ENCODE results near the gene SCNN1B.
"Not testable (repeated sequence)": the region's sequence is repeated elsewhere in the genome, so short reads cannot be mapped to it uniquely, and the experiment has no call there.

Gene SCNN1B

DNA sequence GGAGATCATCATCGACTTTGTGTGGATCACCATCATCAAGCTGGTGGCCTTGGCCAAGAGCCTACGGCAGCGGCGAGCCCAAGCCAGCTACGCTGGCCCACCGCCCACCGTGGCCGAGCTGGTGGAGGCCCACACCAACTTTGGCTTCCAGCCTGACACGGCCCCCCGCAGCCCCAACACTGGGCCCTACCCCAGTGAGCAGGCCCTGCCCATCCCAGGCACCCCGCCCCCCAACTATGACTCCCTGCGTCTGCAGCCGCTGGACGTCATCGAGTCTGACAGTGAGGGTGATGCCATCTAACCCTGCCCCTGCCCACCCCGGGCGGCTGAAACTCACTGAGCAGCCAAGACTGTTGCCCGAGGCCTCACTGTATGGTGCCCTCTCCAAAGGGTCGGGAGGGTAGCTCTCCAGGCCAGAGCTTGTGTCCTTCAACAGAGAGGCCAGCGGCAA is 78.4 kb downstream of the SCNN1B start:
- no peak for DNase-seq (ENCODE audit: low read depth in 2 of 2)

DNA sequence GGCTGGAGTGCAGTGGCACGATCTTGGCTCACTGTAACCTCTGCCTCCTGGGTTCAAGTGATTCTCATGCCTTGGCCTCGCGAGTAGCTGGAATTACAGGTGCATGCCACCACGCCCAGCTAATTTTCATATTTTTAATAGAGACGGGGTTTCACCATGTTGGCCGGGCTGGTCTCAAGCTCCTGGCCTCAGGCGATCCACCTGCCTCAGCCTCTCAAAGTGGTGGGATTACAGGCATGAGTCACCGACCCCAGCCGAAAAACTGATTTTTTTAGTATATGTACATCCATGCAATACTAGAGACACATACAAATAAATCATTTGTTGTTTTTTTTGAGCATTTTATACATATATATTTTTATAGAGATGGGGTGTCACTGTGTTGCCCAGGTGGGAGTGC is 79.6 kb downstream of the SCNN1B start:
- DNase-seq (ENCODE audit: low read depth in 2 of 2): not testable (repeated sequence)

DNA sequence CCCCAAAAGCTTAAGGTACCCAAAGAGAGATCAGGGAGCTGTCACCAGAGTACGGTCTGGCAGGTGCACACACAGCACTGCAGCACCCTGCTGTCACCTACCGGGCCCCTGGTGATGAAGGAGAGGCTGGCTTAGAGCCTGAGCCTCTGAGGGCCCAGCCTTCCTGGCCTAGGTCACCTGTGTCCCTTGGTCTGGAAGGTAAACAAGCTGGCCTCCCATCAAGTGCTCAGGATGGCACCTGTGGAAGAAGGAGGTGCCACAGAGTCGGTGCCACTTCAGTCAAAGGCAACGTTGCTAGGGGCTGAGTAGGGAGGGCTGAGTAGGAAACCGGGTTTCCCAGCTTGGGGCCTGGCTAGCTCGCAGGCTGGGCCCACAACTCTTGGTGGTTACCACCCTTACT is 80.2 kb downstream of the SCNN1B start:
- no peak for DNase-seq (ENCODE audit: low read depth in 2 of 2)

DNA sequence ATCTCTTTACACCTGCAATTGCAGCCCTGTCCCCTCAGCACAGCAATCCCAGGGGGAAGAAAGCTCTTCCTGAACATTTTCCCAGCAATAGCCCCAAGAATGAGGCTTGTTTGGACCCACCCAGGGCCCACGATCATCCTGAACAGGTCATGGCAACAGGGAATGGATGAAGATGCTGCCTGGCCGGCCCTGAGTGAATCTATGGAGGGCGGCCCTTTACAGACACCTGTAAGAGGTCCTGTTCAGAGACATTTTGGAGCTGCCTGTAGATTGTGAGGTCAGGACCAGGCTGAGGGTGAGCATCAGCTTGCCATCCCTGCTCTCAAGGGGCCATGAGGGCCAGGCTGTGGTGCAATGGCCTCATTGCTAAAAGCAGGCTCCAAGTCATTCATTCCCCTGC is 81.8 kb downstream of the SCNN1B start:
- DNase-seq (ENCODE audit: low read depth in 2 of 2): no peak

DNA sequence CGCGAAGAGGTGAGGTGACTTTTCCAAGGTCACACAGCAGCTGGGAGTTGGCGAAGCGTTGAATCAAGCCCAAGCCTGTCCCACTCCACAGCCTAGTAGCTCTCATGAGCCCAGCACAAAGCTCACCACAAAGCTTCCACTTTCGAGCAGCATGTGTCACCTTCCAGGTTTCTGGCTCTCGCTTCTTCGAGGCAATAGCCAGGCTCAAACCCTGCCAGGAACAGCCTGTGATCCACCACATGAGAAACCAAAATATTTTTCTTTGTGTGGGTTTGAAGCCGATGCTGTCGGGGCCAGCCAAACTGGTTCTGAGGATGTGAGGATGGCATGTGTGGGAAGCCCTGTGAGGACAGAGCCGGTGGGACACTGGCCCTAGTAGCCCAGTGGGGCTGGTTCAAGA is 82.8 kb downstream of the SCNN1B start:
- no peak for DNase-seq (ENCODE audit: low read depth in 2 of 2)

DNA sequence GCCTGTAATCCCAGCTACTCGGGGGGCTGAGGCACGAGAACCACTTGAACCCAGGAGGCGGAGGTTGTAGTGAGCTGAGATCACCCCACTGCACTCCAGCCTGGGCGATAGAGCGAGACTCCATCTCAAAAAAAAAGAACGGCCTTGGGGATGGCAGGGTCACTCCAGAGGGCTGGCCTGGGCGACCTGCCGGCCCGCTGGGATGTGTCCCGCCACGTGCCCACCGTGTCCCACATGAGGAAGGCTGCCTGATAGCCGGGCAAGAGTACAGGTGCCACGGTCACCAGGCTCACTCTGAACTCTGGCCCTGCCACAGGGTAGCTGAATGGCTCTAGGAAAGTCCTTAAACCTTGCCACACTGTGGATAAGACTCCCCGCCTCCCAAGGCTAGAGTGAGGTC is 83.3 kb downstream of the SCNN1B start:
- DNase-seq (ENCODE audit: low read depth in 2 of 2): no peak

DNA sequence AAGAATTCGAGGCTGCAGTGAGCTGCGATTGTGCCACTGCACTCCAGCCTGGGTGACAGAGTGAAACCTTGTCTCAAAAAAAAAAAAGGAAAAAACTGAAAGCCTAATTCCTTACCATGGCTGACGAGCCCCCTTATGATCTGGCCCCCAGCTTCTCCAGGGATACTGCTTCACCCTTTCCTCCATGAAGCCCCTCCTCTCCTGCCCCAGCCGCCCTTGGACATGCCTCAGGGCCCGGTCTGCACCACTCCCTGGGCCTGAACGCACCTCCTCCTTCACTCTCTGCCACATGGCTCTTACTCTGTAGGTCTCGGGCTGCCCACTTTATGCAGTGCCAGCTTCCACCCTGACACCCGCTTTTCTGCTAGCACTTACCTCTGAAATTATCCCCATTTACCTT is 85.6 kb downstream of the SCNN1B start:
- DNase-seq (ENCODE audit: low read depth in 2 of 2): no peak

DNA sequence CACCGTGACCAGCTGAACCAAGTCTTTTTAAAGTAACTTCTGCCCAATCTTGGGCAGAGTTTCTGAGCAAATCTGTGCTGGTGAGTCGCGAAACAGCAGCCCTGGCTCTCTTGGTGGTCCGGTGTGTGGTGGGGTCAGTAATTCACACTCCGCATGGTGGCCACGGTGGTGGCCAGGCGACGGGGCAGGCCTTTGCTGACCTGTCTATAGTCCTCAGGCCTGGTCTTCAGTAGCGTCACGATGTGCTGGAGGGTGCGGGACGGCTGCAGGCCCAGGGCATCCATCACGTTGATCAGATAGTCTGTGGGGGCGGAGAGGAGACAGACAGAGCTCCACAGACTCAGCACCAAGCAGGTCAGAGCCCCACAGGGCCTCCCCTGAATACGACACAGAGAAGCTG is 86.7 kb downstream of the SCNN1B start:
- DNase-seq (ENCODE audit: low read depth in 2 of 2): no peak

DNA sequence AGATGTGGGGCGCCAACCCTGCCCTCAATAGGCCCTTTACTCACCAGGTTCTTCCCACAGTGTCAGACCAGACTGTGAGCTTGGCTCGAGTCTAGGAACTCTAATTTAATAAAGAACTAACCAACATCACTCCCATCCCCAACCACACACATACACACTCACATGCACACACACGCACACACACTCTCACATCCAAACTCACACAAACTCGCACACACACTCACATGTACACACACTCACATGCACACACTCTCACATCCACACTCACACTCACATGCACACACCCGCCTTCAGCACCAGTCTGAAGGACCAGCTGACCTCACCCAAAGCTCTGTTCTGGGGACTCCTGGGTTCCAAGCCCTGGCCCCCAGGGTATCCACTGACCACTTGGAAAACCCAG is 87.1 kb downstream of the SCNN1B start:
- no peak for DNase-seq (ENCODE audit: low read depth in 2 of 2)

DNA sequence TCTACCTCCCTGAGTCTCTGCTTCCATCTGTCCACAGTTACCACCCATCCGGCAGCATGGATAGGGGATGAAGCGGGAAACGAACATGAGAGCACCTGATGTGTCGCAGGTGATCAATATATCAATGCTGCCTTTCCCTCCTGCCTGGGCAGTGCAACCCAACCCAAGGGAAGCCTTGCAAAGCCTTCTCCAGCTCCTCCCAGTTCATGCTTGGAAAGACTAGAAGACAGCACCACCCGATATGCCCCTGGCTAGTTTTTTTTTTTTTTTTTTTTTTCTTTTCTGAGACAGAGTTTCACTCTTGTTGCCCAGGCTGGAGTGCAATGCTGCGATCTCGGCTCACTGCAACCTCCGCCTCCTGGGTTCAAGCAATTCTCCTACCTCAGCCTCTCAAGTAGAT is 87.8 kb downstream of the SCNN1B start:
- DNase-seq (ENCODE audit: low read depth in 2 of 2): not testable (repeated sequence)

DNA sequence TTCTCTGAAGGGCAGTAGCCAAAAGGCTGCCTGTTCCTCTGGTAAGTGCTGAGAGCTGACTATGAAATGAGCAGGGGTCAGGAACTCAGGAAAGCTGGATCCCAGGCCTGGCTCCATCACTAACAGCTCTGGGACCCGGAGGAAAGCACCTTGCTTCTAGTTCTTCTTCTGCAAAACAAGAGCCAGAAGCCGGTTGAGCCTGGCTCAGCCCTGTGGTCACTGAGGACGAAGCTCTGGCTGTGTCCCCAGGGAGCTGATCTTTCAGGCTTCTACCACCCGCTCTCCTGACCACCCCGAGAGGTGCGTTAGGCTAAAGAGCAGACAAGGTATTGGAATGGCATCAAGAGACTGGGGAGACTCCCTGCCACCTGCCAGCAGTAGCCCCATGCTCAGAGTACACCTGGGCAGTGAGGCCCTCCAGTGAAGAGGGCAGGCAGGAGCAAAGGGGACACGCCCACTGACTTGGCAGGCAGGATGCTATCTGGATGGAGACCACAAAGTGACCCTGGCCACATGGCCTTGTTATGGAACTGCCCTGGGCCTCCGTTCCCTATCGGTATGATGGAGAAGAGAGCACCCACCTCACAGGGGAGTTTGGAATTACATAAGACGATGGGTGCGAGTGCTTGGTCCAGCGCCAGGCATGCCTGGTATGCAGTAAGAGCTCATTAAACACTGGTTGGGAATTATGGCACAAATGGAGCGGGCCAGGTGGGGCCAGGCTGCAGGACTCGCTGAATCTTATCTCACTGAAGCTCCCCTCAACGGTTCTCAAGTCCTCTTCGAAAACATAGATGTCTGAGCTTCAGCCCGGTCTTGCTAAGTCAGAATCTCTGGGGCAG is 89.5 kb downstream of the SCNN1B start:
- no peak for DNase-seq (ENCODE audit: low read depth in 2 of 2)

DNA sequence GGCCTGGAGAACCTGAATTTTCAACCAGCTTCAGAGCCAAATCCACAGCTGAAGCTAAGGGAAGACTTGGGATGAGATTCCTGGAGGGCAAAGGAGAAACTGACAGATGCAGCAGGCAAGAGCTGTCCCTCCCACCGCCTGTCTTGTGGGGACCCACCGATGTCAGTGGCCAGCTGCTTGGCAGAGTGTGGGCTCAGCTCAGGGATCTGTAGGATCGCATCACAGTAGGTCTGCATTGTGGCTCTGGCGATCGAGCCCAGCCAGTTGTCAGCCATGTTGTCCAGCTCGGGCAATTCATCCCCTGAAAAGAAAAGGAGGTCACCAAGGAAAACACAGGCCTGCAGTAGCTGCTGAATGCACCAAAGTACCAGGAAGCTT is 90.1 kb downstream of the SCNN1B start:
- no peak for DNase-seq (ENCODE audit: low read depth in 2 of 2)

DNA sequence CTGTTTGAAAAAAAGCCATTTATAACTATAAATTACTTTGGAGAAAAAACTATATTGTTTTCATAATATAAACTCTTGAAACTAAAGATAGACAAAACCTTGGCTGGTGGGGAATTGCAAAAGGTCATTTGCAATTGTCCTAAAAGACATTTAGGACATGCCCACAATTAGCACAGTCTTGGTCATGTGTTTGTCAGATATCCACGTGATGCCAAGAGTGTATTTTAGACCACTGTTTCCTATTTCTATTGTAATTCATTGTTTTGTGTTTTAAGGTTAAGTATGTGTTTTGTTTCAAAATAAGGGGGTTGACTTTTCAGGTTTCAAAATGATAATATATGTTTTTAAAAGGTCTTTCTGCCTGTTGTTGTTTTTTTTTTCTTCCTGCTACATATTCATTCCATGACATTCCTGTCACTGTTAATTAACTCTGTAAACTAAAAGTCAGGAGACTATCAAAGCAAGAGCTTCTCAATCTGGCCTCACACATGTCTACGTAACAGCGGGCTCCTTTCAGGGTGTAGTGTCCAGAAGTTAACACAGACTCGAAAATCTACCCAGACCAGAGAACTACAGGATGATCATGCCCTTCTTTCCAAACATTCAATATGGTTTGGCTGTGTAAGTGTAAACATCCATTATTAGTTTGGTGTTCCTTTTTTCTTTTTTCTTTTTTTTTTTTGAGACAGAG is 92.2 kb downstream of the SCNN1B start:
- no peak for DNase-seq (ENCODE audit: low read depth in 2 of 2)

DNA sequence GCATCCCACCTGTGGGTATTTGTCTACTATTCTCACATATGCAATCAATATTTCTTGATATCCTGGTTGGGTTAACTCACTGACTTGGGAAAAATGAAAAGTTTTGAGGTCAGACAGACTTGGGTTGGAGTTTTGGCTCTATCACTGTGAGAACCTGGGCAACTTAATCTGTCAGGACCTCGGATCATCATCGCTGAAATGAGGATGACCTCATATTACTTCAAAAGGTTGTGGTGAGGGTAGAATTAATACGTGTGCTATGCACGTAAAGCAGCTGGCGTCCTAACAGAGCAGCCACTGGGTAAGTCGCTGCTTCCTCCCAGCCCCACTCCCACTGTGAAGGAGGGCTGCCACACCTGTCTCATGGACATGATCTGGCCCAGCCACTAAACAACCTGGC is 93.6 kb downstream of the SCNN1B start:
- DNase-seq (ENCODE audit: low read depth in 2 of 2): no peak

DNA sequence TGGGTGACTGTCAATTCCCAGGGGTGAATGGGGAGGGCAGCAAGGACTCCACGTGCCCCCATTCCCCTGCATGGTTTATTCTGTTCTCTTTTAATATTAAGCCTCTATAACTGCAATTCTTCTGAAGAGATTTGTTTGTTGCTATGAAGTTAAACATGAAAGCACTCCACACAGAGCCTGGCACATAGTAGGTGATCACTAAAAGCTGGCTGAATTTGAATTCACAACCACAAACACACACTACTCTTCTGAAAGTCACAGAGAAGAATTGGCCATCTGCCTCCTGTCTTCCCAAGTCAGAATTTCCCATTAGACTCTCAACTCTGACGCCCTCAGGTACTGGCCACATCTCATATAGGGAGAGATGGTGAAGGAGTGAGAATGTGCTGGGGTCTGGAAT is 95.4 kb downstream of the SCNN1B start:
- DNase-seq (ENCODE audit: low read depth in 2 of 2): no peak

DNA sequence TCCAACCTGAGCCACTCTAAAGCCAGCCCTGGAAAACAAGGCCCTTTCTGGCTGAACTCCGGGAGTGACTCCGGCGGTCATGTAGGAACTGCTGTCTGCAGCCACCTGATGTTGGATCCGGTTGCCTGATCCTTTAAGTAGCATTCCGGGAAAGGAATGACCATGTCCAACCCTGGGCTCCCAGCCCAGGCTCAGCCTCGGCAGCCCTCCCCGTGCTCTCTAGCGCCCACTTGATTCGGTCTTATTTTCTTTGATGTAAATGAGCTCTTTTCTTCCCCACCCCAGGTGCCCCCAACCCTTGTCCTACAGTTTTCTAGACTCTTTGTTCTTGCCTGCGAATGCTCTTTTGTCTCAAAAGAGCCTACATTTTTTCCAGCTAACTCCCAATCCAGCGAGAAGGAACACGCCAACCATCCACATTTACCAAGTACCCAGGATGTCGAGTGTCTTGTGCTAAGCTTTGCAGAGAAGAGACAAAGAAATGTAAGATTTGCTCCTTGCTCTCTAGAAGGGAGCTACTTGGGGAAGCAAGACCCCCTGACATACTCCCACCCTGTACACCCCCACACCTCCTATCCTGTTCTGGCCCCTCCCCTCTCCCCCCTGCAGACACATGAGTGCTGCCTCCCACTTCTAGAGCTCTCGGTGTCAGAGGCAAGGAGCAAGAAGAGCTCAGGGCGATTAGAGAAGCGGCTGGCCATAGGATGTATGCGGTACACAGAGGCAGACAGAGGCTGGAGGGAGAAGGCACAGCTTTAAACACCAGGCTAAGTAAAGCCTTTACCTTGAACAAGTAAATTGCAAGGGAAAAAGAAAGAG is 97.1 kb downstream of the SCNN1B start:
- DNase-seq (ENCODE audit: low read depth in 2 of 2): no peak

DNA sequence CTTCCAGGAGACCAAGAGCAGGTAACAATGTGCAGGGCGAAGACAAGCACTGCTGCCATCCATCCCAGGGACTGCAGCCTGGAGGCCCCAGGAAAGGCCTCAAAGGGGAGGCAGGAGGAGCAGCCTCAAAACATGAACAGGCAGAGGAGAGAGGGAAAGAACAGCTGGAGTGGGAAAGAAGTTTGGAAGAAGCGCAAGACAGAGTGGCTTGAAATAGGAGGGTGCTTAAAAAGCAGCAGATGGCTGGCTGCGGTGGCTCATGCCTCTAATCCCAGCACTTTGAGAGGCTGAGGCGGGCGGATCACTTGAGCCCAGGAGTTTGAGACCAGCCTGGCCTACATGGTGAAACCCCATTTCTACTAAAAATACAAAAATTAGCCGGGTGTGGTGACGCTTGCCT is 98.3 kb downstream of the SCNN1B start:
- DNase-seq (ENCODE audit: low read depth in 2 of 2): not testable (repeated sequence)

DNA sequence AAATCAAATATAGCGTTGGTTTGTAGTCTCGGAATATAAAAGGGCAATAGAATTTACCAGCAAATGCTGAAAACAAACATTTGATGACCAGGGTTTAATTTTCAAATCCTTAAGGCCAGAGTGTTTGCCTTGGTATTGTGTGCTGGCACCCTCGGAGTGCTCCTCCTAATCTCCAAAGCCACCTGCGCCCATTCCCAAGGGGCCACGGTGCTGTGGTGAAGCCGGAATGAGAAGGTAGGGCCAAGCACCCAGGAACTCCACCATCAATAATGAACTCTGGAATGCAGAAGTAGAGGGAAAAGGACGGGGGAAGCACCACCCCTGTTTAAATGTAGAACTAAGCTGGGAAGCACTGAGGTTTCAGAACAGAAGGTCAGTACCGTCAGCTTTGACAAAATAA is 99.0 kb downstream of the SCNN1B start:
- no peak for DNase-seq (ENCODE audit: low read depth in 2 of 2)

DNA sequence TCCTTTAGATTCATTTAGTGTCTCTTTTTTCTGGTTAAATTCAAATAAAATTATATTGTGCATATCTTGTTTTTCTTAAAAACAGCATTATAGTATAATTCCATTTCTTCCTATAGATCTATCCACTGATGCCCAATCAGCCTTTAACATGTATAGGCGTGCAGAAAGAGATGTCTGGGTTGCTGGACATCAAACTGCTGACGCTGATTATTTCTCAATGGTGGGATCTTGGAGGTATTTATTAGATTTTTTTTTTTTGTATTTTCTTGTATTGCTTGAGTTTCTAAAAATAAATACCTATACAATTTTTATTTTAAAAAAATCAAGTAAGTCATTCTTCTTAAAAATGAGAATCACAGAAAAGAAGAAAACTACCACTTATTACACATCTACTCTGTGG is 100.0 kb downstream of the SCNN1B start:
- DNase-seq (ENCODE audit: low read depth in 2 of 2): no peak

DNA sequence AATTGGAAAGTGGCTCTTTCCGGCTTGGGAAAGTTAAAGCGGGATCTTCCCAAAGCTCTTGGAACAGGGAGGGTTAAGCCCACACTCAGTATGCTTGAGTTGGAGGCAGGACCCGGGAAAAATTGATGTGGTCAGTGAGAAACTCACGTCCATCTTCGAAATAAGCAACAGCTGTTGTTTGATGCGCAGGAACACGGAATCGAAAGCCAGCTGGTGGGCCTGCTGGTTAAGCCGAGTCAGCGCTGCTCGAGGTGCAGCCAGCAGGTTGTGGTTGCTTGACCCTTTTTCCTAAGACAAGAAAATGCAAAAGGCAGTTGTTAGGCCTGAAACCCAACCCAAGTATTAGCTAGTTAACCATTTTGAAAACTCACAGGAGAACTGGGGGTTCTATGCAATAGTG is 101.4 kb downstream of the SCNN1B start:
- no peak for DNase-seq (ENCODE audit: low read depth in 2 of 2)

DNA sequence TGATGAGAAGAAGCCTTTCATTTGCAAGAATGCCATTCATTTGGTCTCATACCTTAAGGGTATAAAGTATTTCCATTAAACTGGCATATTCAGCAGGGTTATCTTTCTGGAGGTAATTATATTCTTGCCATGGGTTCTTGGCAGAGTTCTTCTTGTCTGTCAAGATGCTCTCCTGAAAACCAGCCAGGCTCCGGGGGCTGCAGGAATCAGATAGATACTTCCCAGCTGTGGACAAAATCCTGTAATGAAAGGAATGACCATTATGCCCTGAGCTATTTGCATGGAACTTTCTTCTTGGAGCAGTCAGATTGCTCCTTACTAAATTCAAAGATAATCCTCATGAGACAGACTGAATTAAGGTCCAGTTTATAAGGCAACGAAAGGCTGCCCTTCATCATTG is 103.9 kb downstream of the SCNN1B start:
- DNase-seq (ENCODE audit: low read depth in 2 of 2): no peak

DNA sequence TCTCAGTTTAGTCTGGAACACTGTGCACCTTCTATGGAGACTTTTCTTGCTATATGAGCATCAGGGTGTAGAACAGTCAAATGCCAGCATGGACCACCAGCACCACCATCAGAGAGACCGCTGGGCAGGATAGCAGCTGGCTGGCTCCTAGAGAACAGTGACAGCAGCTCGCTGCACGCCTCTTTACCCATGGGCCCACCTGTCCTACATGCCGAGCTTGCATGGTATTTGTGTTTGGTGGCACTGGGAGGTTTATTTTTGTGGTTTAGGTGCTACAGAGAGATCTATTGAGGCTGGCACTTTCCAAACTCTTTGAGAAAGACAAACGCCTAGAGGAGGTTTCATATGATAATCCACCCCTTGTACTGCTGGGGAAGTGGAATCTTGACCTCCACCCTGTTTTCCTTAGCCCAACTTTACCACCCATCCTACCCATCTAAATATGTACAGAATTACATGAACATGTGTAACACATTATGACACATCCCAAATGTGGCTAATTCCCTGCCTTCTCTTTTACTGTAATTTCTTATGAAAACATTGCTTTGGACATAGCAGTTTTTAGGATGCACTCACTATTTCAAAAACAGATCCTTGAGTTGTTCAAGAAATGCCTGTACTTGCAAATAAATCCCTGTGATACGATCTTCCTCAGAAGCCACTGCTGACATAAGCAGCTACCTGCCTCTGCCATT is 104.6 kb downstream of the SCNN1B start:
- DNase-seq (ENCODE audit: low read depth in 2 of 2): no peak

Measured in fibroblast of skin of left biceps (primary cell).